GDM1 (cell line): ENCODE measurements around the gene POLR2E.

Experiments used
- DNase-seq: peaks from one replicate; lab custom pipeline; 2025; lab: John Stamatoyannopoulos, UW

POLR2E gene

GRCh38 chr19:1046836-1047695 is 48.1 kb downstream of the POLR2E start:
- no peak for DNase-seq

DNA sequence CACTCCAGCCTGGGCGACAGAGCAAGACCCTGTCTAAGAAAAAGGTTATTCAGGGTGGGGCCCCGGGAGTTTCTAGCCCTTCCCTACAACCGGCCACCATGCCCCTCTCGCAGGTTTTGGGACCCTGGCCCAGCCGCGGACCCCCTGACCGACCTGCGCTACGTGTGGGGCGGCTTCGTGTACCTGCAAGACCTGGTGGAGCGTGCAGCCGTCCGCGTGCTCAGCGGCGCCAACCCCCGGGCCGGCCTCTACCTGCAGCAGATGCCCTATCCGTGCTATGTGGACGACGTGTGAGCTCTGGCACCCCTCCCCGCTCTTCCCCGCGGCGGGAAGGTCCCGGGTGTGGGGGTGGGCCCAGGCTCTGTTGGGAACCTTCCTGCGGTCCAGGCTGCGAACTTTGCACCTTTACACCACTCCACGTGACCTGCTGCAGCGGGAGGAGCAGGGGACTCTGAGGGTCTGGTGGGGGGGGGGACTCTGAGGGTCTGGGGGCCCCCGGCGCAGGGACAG is 49.0 kb downstream of the POLR2E start:
- no peak for DNase-seq

GRCh38 chr19:1045247-1045603 is 50.0 kb downstream of the POLR2E start:
- DNase-seq = peak; percentile 17

- no peak for DNase-seq
Measured at GRCh38 chr19:1042689-1043511, 52.3 kb downstream of the POLR2E start.

DNA sequence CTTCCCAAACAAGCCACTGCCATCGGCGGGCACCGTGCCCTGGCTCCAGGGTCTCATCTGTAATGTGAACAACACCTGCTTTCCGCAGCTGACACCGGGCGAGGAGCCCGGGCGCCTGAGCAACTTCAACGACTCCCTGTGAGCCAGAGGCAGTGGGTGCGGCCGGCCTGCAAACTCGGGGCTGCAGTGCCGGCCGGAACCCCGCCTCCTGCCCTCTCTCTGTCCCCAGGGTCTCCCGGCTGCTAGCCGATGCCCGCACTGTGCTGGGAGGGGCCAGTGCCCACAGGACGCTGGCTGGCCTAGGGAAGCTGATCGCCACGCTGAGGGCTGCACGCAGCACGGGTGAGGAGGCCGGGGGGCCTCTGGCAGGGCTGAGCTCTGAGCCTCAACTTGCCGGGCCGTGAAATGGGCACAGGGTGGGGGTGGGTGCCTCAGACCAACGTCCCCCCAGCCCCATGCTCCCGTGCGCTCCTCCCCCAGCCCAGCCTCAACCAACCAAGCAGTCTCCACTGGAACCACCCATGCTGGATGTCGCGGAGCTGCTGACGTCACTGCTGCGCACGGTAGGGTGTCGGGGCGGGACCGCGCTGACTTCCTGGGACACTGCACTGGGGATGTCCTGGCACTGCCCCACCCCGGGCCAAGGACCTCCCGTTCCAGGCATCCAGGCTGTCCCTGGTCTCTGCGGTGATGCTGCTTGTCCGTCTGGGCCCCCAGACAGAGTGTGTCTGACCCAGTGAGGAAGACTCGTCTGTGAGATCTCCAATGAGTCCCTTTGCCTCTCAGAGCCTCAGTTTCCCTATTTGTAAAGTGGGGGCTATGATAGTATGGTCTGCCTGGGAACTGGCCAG is 53.1 kb downstream of the POLR2E start:
- no peak for DNase-seq

DNA sequence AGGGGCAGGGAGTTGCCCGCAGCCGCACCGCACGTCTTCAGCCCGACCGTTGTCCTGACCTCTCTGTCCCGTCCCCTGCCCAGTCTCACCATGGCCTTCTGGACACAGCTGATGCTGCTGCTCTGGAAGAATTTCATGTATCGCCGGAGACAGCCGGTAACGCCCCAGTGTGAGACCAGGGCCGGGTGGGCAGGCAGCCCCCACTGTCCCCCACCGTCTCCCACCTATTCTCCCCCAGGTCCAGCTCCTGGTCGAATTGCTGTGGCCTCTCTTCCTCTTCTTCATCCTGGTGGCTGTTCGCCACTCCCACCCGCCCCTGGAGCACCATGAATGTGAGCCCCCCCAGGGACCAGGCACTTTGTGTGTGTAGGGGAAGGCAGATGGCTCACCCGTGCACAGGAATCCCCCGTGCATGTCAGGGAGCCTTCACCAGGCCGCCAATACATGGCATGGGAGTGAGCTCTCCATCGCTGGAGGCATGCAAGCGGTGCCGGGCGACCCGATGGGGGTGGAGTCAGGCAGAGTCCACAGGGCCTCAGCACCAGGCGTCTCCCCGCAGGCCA is 53.8 kb downstream of the POLR2E start:
- DNase-seq = no peak

- DNase-seq = peak; percentile 78
Measured at GRCh38 chr19:1040476-1041271, 54.5 kb downstream of the POLR2E start.

- DNase-seq = peak; percentile 98
Measured at GRCh38 chr19:1039646-1040475, 55.3 kb downstream of the POLR2E start, which contains the start of gene ABCA7. Gene ABCA7 (plus strand): TSS chr19:1040107. CDS start chr19:1041362, 1,255 bp downstream.

- DNase-seq = no peak
Measured at GRCh38 chr19:1038978-1039645, 56.1 kb downstream of the POLR2E start.

DNA sequence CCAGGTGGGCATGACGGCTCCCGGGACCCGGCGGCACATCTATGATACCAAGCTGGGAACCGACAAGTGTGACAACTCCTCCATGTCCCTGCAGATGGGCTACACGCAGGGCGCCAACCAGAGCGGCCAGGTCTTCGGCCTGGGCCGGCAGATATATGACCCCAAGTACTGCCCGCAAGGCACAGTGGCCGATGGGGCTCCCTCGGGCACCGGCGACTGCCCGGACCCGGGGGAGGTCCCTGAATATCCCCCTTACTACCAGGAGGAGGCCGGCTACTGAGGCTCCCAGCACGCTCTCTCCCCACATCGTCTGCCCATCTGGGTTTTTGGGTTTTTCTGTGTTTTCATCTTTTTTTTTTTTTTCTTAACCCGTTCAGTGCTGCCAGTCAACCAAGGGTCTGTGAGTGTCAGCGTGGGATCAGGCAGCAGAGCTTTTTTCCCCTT is 57.5 kb downstream of the POLR2E start:
- DNase-seq = no peak
